Right lobe of liver (tissue), 4 donors: ENCODE data around the gene S100A10.

Experiments used
- POLR2A ChIP-seq: fragments of 450-650 bp; IDR thresholded peaks from one replicate; pipeline ENCODE4 v1.6.1; 2017; ENCODE audit warnings: antibody characterized with exemption, mild to moderate bottlenecking
- TF ChIP-seq, protein P1 (sequence below), 4 donors: fragments of 200-600 bp in 3 of 4; fragments of 450-650 bp in 1 of 4; IDR thresholded peaks; one replicate each; pipeline versions ENCODE4 v1.5.1 to v1.8.0; 2016 to 2022; ENCODE audit warnings: antibody characterized with exemption in 4 of 4, mild to moderate bottlenecking in 2 of 4
- donor health status: DM: no; HTN: no; CAD: no.
- donor health status: DM: no; HTN: no; CAD: no.
- donor health status: DM: no; HTN: yes; CAD: no.

DNA sequence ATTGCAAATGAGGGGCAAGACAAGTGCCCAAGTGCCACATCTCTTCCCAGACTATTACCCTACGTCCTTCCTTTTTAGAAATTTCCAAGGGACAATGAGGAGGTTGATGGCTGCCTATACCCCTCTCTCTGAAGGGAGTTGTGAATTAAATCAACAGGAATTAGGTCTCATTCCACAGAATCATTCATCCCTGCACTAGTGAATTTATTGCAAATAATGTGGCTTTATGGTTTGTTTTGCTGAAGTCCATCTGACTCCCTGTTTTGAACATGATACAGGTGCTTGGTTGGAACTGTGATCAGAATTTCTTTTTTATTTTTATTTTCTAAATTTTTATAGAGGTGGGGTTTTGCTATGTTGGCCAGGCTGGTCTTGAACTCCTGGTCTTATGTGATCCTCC lies 50.1 kb downstream of the S100A10 start:
- TF ChIP-seq, protein P1, sequence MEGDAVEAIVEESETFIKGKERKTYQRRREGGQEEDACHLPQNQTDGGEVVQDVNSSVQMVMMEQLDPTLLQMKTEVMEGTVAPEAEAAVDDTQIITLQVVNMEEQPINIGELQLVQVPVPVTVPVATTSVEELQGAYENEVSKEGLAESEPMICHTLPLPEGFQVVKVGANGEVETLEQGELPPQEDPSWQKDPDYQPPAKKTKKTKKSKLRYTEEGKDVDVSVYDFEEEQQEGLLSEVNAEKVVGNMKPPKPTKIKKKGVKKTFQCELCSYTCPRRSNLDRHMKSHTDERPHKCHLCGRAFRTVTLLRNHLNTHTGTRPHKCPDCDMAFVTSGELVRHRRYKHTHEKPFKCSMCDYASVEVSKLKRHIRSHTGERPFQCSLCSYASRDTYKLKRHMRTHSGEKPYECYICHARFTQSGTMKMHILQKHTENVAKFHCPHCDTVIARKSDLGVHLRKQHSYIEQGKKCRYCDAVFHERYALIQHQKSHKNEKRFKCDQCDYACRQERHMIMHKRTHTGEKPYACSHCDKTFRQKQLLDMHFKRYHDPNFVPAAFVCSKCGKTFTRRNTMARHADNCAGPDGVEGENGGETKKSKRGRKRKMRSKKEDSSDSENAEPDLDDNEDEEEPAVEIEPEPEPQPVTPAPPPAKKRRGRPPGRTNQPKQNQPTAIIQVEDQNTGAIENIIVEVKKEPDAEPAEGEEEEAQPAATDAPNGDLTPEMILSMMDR (IDR thresholded peaks at IDR 0.05) = no peak
- no peak for TF ChIP-seq POLR2A
